Measurements from ENCODE around the gene PDK2.

PDK2 gene

GRCh38 chr17:50103941-50104340 is 8.8 kb downstream of the PDK2 start:
- TF ChIP-seq, protein P1, sequence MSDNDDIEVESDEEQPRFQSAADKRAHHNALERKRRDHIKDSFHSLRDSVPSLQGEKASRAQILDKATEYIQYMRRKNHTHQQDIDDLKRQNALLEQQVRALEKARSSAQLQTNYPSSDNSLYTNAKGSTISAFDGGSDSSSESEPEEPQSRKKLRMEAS (IDR thresholded peaks at IDR 0.05), result no peak
- TF ChIP-seq, protein P2, sequence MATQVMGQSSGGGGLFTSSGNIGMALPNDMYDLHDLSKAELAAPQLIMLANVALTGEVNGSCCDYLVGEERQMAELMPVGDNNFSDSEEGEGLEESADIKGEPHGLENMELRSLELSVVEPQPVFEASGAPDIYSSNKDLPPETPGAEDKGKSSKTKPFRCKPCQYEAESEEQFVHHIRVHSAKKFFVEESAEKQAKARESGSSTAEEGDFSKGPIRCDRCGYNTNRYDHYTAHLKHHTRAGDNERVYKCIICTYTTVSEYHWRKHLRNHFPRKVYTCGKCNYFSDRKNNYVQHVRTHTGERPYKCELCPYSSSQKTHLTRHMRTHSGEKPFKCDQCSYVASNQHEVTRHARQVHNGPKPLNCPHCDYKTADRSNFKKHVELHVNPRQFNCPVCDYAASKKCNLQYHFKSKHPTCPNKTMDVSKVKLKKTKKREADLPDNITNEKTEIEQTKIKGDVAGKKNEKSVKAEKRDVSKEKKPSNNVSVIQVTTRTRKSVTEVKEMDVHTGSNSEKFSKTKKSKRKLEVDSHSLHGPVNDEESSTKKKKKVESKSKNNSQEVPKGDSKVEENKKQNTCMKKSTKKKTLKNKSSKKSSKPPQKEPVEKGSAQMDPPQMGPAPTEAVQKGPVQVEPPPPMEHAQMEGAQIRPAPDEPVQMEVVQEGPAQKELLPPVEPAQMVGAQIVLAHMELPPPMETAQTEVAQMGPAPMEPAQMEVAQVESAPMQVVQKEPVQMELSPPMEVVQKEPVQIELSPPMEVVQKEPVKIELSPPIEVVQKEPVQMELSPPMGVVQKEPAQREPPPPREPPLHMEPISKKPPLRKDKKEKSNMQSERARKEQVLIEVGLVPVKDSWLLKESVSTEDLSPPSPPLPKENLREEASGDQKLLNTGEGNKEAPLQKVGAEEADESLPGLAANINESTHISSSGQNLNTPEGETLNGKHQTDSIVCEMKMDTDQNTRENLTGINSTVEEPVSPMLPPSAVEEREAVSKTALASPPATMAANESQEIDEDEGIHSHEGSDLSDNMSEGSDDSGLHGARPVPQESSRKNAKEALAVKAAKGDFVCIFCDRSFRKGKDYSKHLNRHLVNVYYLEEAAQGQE (IDR thresholded peaks at IDR 0.05; ENCODE audit: low read depth), result no peak
- TF ChIP-seq FOXM1 (IDR thresholded peaks at IDR 0.05; ENCODE audit: borderline replicate concordance, low read depth) (no peak), RAD21 (IDR thresholded peaks at IDR 0.05; ENCODE audit: low read depth) (no peak), ZBTB7A (IDR thresholded peaks at IDR 0.05; ENCODE audit: low read depth) (no peak), EP300 (IDR thresholded peaks at IDR 0.05; ENCODE audit: borderline replicate concordance) (no peak), TCF12 (IDR thresholded peaks at IDR 0.05; ENCODE audit: low read depth) (no peak), CEBPB (IDR thresholded peaks at IDR 0.05) (no peak), NFIC (IDR thresholded peaks at IDR 0.05) (no peak), EGR1 (IDR thresholded peaks at IDR 0.05) (no peak), CREB1 (IDR thresholded peaks at IDR 0.05; ENCODE audit: low read depth) (no peak), TAF1 (IDR thresholded peaks at IDR 0.05; ENCODE audit: low read depth) (no peak), TEAD4 (IDR thresholded peaks at IDR 0.05) (no peak), YY1 (IDR thresholded peaks at IDR 0.05; ENCODE audit: low read depth) (no peak)
- TF ChIP-seq, protein P3, sequence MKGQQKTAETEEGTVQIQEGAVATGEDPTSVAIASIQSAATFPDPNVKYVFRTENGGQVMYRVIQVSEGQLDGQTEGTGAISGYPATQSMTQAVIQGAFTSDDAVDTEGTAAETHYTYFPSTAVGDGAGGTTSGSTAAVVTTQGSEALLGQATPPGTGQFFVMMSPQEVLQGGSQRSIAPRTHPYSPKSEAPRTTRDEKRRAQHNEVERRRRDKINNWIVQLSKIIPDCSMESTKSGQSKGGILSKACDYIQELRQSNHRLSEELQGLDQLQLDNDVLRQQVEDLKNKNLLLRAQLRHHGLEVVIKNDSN (IDR thresholded peaks at IDR 0.05), result no peak

GRCh38 chr17:50105811-50106210 is 10.7 kb downstream of the PDK2 start:
- TF ChIP-seq TEAD4 (IDR thresholded peaks at IDR 0.05), result no peak
- TF ChIP-seq YY1 (IDR thresholded peaks at IDR 0.05; ENCODE audit: low read depth), result no peak
- TF ChIP-seq NFIC (IDR thresholded peaks at IDR 0.05), result no peak
- TF ChIP-seq, protein P1 (IDR thresholded peaks at IDR 0.05), result no peak
- TF ChIP-seq CREB1 (IDR thresholded peaks at IDR 0.05; ENCODE audit: low read depth), result no peak
- no peak for TF ChIP-seq EP300 (IDR thresholded peaks at IDR 0.05; ENCODE audit: borderline replicate concordance)
- TF ChIP-seq FOXM1 (IDR thresholded peaks at IDR 0.05; ENCODE audit: borderline replicate concordance, low read depth), result no peak

DNA sequence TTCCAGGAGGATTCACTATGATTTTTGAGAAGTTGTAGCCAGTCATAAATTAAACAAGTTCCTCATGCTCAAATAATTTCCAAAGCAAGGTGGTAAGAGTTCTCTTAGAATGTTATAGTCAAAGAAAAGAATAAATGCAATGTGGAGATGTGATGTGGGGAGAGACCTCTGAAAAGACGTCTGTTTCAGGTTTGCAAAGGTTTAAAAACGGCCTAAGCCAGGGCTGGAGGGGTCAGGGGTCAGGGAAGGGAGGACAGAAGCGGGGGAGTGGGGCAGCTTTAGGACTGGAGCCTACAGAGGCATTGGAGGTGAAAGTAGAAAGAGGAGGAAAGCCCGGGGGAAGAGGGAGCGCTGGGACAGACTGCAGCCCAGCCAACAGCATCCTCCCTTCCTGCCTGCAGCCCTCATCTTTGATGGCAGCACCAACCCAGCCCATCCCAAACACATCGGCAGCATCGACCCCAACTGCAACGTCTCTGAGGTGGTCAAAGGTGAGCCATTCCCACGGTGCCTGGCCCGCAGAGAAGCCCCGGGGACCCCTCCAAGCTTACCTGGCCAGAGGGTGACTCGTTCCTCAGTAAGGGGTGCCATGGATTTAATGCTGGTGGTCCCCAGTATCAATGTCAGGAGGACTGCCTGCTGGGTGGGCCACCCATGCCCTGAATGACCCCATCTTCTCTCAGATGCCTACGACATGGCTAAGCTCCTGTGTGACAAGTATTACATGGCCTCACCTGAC is 11.4 kb downstream of the PDK2 start:
- no peak for TF ChIP-seq ZBTB7A (IDR thresholded peaks at IDR 0.05; ENCODE audit: low read depth)
- no peak for TF ChIP-seq CREB1 (IDR thresholded peaks at IDR 0.05; ENCODE audit: low read depth)
- no peak for TF ChIP-seq CEBPB (IDR thresholded peaks at IDR 0.05)
- TF ChIP-seq TCF12 (IDR thresholded peaks at IDR 0.05; ENCODE audit: low read depth), result no peak
- TF ChIP-seq, protein P2 (IDR thresholded peaks at IDR 0.05; ENCODE audit: low read depth), result no peak
- TF ChIP-seq EGR1 (IDR thresholded peaks at IDR 0.05), result no peak
- TF ChIP-seq TAF1 (IDR thresholded peaks at IDR 0.05; ENCODE audit: low read depth), result no peak
- TF ChIP-seq RAD21 (IDR thresholded peaks at IDR 0.05; ENCODE audit: low read depth), result no peak

- TF ChIP-seq, protein P1 (IDR thresholded peaks at IDR 0.05), result no peak
- TF ChIP-seq EP300 (IDR thresholded peaks at IDR 0.05; ENCODE audit: borderline replicate concordance) (no peak), ZBTB7A (IDR thresholded peaks at IDR 0.05; ENCODE audit: low read depth) (no peak), CREB1 (IDR thresholded peaks at IDR 0.05; ENCODE audit: low read depth) (no peak), FOXM1 (IDR thresholded peaks at IDR 0.05; ENCODE audit: borderline replicate concordance, low read depth) (no peak), EGR1 (IDR thresholded peaks at IDR 0.05) (no peak), RAD21 (IDR thresholded peaks at IDR 0.05; ENCODE audit: low read depth) (no peak)
- TF ChIP-seq, protein P2 (IDR thresholded peaks at IDR 0.05; ENCODE audit: low read depth), result no peak
These were observed 12.8 kb downstream of the PDK2 start for GRCh38 chr17:50107790-50108414.

Data from Ishikawa (cell line).